Upper lobe of left lung (tissue), 6 donors: ENCODE results near the gene HCFC1R1. TPM values are rescaled to one million over a fixed set of nuclear protein-coding genes. Genes with fewer than 3 reads are reported as not detected.
"Not testable (repeated sequence)": the region's sequence is repeated elsewhere in the genome, so short reads cannot be mapped to it uniquely, and the experiment has no call there.

Experiments used
- ATAC-seq, 2 donors: fragments of 200-7000 bp; cut with Tn5 transposase; one replicate each; pipeline ENCODE4 v1.9.1; 2022; ENCODE audit warnings: mild to moderate bottlenecking in 2 of 2, moderate library complexity in 2 of 2; ENCODE audit not compliant: low FRiP score in 2 of 2
- DNase-seq, 2 donors: peaks; one replicate each; pipeline ENCODE4 v3.0.0-alpha.2; 2019 to 2020
- H3K27ac ChIP-seq, 4 donors: fragments of 200-600 bp; sonication (generic); one replicate each; pipeline ENCODE4 v1.5.1; 2016 to 2019
- H3K27me3 ChIP-seq, 4 donors: fragments of 200-600 bp; sonication (generic); one replicate each; pipeline ENCODE4 v1.5.1; 2017 to 2019
- H3K36me3 ChIP-seq, 4 donors: fragments of 200-600 bp; sonication (generic); one replicate each; pipeline ENCODE4 v1.5.1; 2016 to 2019
- H3K4me1 ChIP-seq, 4 donors: fragments of 200-600 bp; sonication (generic); one replicate each; pipeline ENCODE4 v1.5.1; 2018 to 2019
- H3K4me3 ChIP-seq, 4 donors: fragments of 200-600 bp; sonication (generic); one replicate each; pipeline ENCODE4 v1.5.1; 2017 to 2019; ENCODE audit warnings: mild to moderate bottlenecking in 2 of 4, moderate library complexity in 1 of 4
- H3K9me3 ChIP-seq, 4 donors: fragments of 200-600 bp; sonication (generic); one replicate each; pipeline ENCODE4 v1.5.1; 2018 to 2019
- CTCF ChIP-seq, 6 experiments: fragments of 450-650 bp in 4 of 6; fragments of 200-600 bp in 2 of 6; sonication (generic) in 2 of 6; IDR thresholded peaks; one replicate each; pipeline ENCODE4 v1.5.1; 2016 to 2019; ENCODE audit warnings: antibody characterized with exemption in 6 of 6
- EP300 ChIP-seq, 4 donors: sonication (generic); formaldehyde crosslinking; IDR thresholded peaks; one replicate each; pipeline ENCODE4 v1.5.1; 2017; ENCODE audit warnings: antibody characterized with exemption in 4 of 4, control low read depth in 2 of 4
- POLR2A ChIP-seq, 4 donors: fragments of 450-650 bp; IDR thresholded peaks; one replicate each; pipeline ENCODE4 v1.5.1; 2016 to 2017; ENCODE audit warnings: antibody characterized with exemption in 4 of 4, mild to moderate bottlenecking in 2 of 4
- POLR2AphosphoS5 ChIP-seq, 2 donors: sonication (generic); formaldehyde crosslinking; IDR thresholded peaks; one replicate each; pipeline ENCODE4 v1.5.1; 2017; ENCODE audit warnings: antibody characterized with exemption in 2 of 2
- WGBS, 2 donors: methylation state at CpG; one replicate each; pipeline ENCODE4 v1.1.5; 2017 to 2018; 5-methylcytosine and 5-hydroxymethylcytosine counted together
- total RNA-seq, 6 donors: library from RNA; depleted of rRNA in 4 of 6; stranded (reverse); fragments of >200 nt in 4 of 6; gene quantifications; one replicate each; pipeline versions ENCODE4 v1.1.0 to v1.2.1, GENCODE V29; 2016 to 2021
- donor health status: DM: no; HTN: no; CAD: no; lungs with moderate emphysema.
- donor health status: DM: no; HTN: yes; CAD: no; lungs with severe emphysema.

HCFC1R1 gene
- total RNA-seq, 6 donors from 2014 or later = 28.3 to 85.1 (median 42.2) TPM

- ATAC-seq = no peak
- no peak for DNase-seq
- Histone ChIP-seq H3K9me3 (no peaks in the 10 kb centered on the region), H3K36me3 (peaks cover 0 to 12% (median 6%) of the 10 kb centered on the region in 4 donors), H3K27me3 (no peaks in the 10 kb centered on the region), H3K27ac (no peak overlapping the region), H3K4me1 (peaks cover 16 to 34% (median 25%) of the 10 kb centered on the region in 4 donors), H3K4me3 (no peak overlapping the region)
- no peak for TF ChIP-seq POLR2A (IDR thresholded peaks at IDR 0.05)
- TF ChIP-seq EP300 (IDR thresholded peaks at IDR 0.05) = no peak
- no peak for TF ChIP-seq POLR2AphosphoS5 (IDR thresholded peaks at IDR 0.05)
- TF ChIP-seq CTCF (IDR thresholded peaks at IDR 0.05) = no peak
- 96 to 98% methylated on average over 9 of the region's 9 CpGs for WGBS, 2 donors
These were observed 46.9 kb upstream of the HCFC1R1 start for GRCh38 chr16:3070608-3071111.

- Histone ChIP-seq H3K4me1 (peaks cover 26 to 38% (median 35%) of the 10 kb centered on the region in 4 donors), H3K36me3 (peaks cover 0 to 12% (median 6%) of the 10 kb centered on the region in 4 donors)
- not testable (repeated sequence) for H3K4me3 ChIP-seq, H3K27ac ChIP-seq, H3K9me3 ChIP-seq, H3K27me3 ChIP-seq, ATAC-seq, DNase-seq
- 88 to 93% methylated on average over 10 of the region's 11 CpGs for WGBS, 2 donors
These were observed 45.4 kb upstream of the HCFC1R1 start for GRCh38 chr16:3069146-3069545.

GRCh38 chr16:3068487-3068886 is 44.7 kb upstream of the HCFC1R1 start:
- no peaks in the 10 kb centered on the region for H3K9me3 ChIP-seq
- TF ChIP-seq POLR2AphosphoS5 (IDR thresholded peaks at IDR 0.05) = no peak
- TF ChIP-seq POLR2A (IDR thresholded peaks at IDR 0.05) = no peak
- no peak for TF ChIP-seq CTCF (IDR thresholded peaks at IDR 0.05)
- no peak for TF ChIP-seq EP300 (IDR thresholded peaks at IDR 0.05)
- 57% methylated on average over 3 of the region's 4 CpGs for WGBS, 2 donors
- ATAC-seq = peak in 1 of 2 donors; percentile 67
- H3K4me3 ChIP-seq = no peak overlapping the region
- no peak for DNase-seq
- peak overlapping the region in 3 of 4 donors; percentile 1 to 61 (median 45) for H3K27ac ChIP-seq
- H3K4me1 ChIP-seq = peaks cover 22 to 38% (median 32%) of the 10 kb centered on the region in 4 donors
- H3K36me3 ChIP-seq = peaks cover 0 to 12% (median 6%) of the 10 kb centered on the region in 4 donors
- H3K27me3 ChIP-seq = no peaks in the 10 kb centered on the region

GRCh38 chr16:3066440-3066748 is 42.7 kb upstream of the HCFC1R1 start:
- Histone ChIP-seq H3K4me3 (peak overlapping the region; percentile 33 to 56 (median 46)), H3K27ac (peak overlapping the region; percentile 86 to 90 (median 88)), H3K27me3 (no peaks in the 10 kb centered on the region), H3K4me1 (peaks cover 22 to 38% (median 32%) of the 10 kb centered on the region in 4 donors), H3K36me3 (peaks cover 0 to 12% (median 6%) of the 10 kb centered on the region in 4 donors), H3K9me3 (no peaks in the 10 kb centered on the region)
- DNase-seq (no peak), ATAC-seq (no peak)
- TF ChIP-seq EP300 (IDR thresholded peaks at IDR 0.05) (no peak), CTCF (IDR thresholded peaks at IDR 0.05) (no peak), POLR2A (IDR thresholded peaks at IDR 0.05) (no peak), POLR2AphosphoS5 (IDR thresholded peaks at IDR 0.05) (no peak)
- WGBS, 2 donors = 43 to 70% methylated on average over 6 to 7 of the region's 7 CpGs

GRCh38 chr16:3065742-3066439 is 42.1 kb upstream of the HCFC1R1 start:
- Histone ChIP-seq H3K27me3 (no peaks in the 10 kb centered on the region), H3K27ac (peak overlapping the region; percentile 86 to 90 (median 88)), H3K4me3 (peak overlapping the region; percentile 33 to 56 (median 46)), H3K9me3 (no peaks in the 10 kb centered on the region), H3K36me3 (peaks cover 0 to 12% (median 6%) of the 10 kb centered on the region in 4 donors), H3K4me1 (peaks cover 22 to 38% (median 32%) of the 10 kb centered on the region in 4 donors)
- WGBS, 2 donors = 48 to 58% methylated on average over 18 to 26 of the region's 26 CpGs
- ATAC-seq (peak; percentile 3 to 17), DNase-seq (no peak)
- TF ChIP-seq EP300 (IDR thresholded peaks at IDR 0.05) = no peak
- TF ChIP-seq POLR2AphosphoS5 (IDR thresholded peaks at IDR 0.05) = no peak
- TF ChIP-seq CTCF (IDR thresholded peaks at IDR 0.05) = no peak
- no peak for TF ChIP-seq POLR2A (IDR thresholded peaks at IDR 0.05)
